Lung (tissue), 13 donors: ENCODE data around the gene POLE. TPM values are rescaled to one million over a fixed set of nuclear protein-coding genes. Genes with fewer than 3 reads are reported as not detected.

Experiments used
- ATAC-seq: fragments of 200-7000 bp; cut with Tn5 transposase; one replicate; pipeline ENCODE4 v1.9.1; 2020; ENCODE audit warnings: moderate number of reproducible peaks; ENCODE audit not compliant: insufficient read depth, low FRiP score
- DNase-seq, 3 donors: peaks; one replicate each; pipeline ENCODE4 v3.0.0-alpha.2; 2013 to 2017
- H3K27ac ChIP-seq, 2 donors: one replicate each; pipeline ENCODE4 v1.5.1; 2013; ENCODE audit warnings: mild to moderate bottlenecking in 2 of 2, moderate library complexity in 2 of 2, control low read depth in 1 of 2, inconsistent platforms in 1 of 2, low read depth in 1 of 2, low read length in 1 of 2
- H3K27me3 ChIP-seq, 3 donors: one replicate each; pipeline ENCODE4 v1.5.1; 2013; ENCODE audit warnings: low read length in 2 of 3; ENCODE audit not compliant: control insufficient read depth in 3 of 3, insufficient read depth in 3 of 3
- H3K36me3 ChIP-seq, 4 donors: one replicate each; pipeline ENCODE4 v1.5.1; 2013; ENCODE audit warnings: low read length in 4 of 4, mild to moderate bottlenecking in 1 of 4, moderate library complexity in 1 of 4; ENCODE audit not compliant: control insufficient read depth in 4 of 4, insufficient read depth in 4 of 4
- H3K4me1 ChIP-seq, 5 donors: one replicate each; pipeline ENCODE4 v1.5.1; 2013; ENCODE audit warnings: low read length in 5 of 5, mild to moderate bottlenecking in 2 of 5, moderate library complexity in 1 of 5; ENCODE audit not compliant: control insufficient read depth in 5 of 5, insufficient read depth in 5 of 5
- H3K4me3 ChIP-seq: one replicate; pipeline ENCODE4 v1.5.1; 2013; ENCODE audit warnings: mild to moderate bottlenecking, control low read depth, moderate library complexity
- H3K9ac ChIP-seq, 2 donors: one replicate each; pipeline ENCODE4 v1.5.1; 2013; ENCODE audit warnings: low read length in 2 of 2, control low read depth in 1 of 2; ENCODE audit not compliant: insufficient read depth in 1 of 2
- H3K9me3 ChIP-seq, 4 donors: one replicate each; pipeline ENCODE4 v1.5.1; 2013; ENCODE audit warnings: low read length in 3 of 4, mild to moderate bottlenecking in 1 of 4, moderate library complexity in 1 of 4; ENCODE audit not compliant: control insufficient read depth in 4 of 4, insufficient read depth in 3 of 4
- CTCF ChIP-seq: IDR thresholded peaks from 2 replicates; pipeline ENCODE4 v1.5.1; 2012; ENCODE audit warnings: mild to moderate bottlenecking; ENCODE audit errors: control extremely low read depth, extremely low read depth
- WGBS, 2 donors: extraction: QIAGEN DNeasy Blood & Tissue Kit; methylation state at CpG; one replicate each; pipeline ENCODE4 v1.1.7; 2013; 5-methylcytosine and 5-hydroxymethylcytosine counted together
- polyA plus RNA-seq, 2 donors: library from polyadenylated mRNA; stranded (reverse); fragments of 200-250 nt; gene quantifications; one replicate each; pipeline ENCODE4 v1.2.1, GENCODE V29; 2013
- small RNA-seq: library from RNA; depleted of rRNA; stranded (forward); fragments of <200 nt; gene quantifications from one replicate; pipeline ENCODE3, GENCODE V24; 2014; ENCODE audit warnings: low replicate concordance
- total RNA-seq, 2 donors: library from RNA; depleted of rRNA in 1 of 2; stranded (reverse); fragments of >200 nt in 1 of 2; gene quantifications; one replicate each; pipeline ENCODE4 v1.2.1, GENCODE V29; 2014 to 2021
- donor health status: control.
- donor health status: control.
- donor health status: Bipolar disorder and iron deficiency.
- donor health status: healthy.
- donor health status: DM: yes; HTN: yes; CAD: no.

The POLE gene
- total and polyA plus RNA-seq, 4 donors: 9.3 to 49.9 (median 25.3) TPM

GRCh38 chr12:132574271-132574996 lies 112.7 kb downstream of the POLE start:
- 96 to 97% methylated on average over 39 of the region's 39 CpGs for WGBS, 2 donors
- ATAC-seq (no peak), DNase-seq (no peak)
- Histone ChIP-seq H3K27me3 (no peaks in the 10 kb centered on the region), H3K27ac (no peak overlapping the region), H3K4me1 (peaks cover 0 to 4% (median 0%) of the 10 kb centered on the region in 5 donors), H3K4me3 (no peak overlapping the region), H3K9me3 (peaks cover 0 to 3% (median 0%) of the 10 kb centered on the region in 4 donors), H3K9ac (no peak overlapping the region), H3K36me3 (peaks cover 3 to 52% (median 26%) of the 10 kb centered on the region in 4 donors)
- TF ChIP-seq CTCF: no peak

Small RNA genes within 50 kb of the gene (small RNA-seq; reads per million reads assigned to genes)
- not detected for gene MIR6763
- not detected for gene RNA5SP379

Other genes with a start within 250 kb of the POLE start
- 10 to 100 TPM; 10.6 to 56.9 TPM for gene FBRSL1, start 197.2 kb downstream of the POLE start, total RNA-seq
- gene FBRSL1, start 197.2 kb downstream of the POLE start, polyA plus RNA-seq: 10 to 100 TPM; 21.0 to 23.5 TPM
- gene LRCOL1, start 76.8 kb downstream of the POLE start, total RNA-seq: 1 to 10 TPM; 1.4 to 1.8 TPM
- gene LRCOL1, start 76.8 kb downstream of the POLE start, polyA plus RNA-seq: 1 to 10 TPM in 1 of 2 donors, under 1 TPM in 1; 0.98 to 1.3 TPM
- 1 to 10 TPM in 1 of 2 donors, under 1 TPM in 1; 0.25 to 3.4 TPM for gene P2RX2, start 68.6 kb downstream of the POLE start, total RNA-seq
- gene P2RX2, start 68.6 kb downstream of the POLE start, polyA plus RNA-seq: 1 to 10 TPM in 1 of 2 donors, under 1 TPM in 1; 0.05 to 1.6 TPM
- gene PXMP2, start 245 bp upstream of the POLE start, total RNA-seq: 10 to 100 TPM; 13.1 to 15.3 TPM
- 10 to 100 TPM in 1 of 2 donors, 1 to 10 TPM in 1; 5.6 to 13.3 TPM for gene PXMP2, start 245 bp upstream of the POLE start, polyA plus RNA-seq
- 10 to 100 TPM; 11.0 to 32.4 TPM for gene PGAM5, start 23.5 kb upstream of the POLE start, total RNA-seq
- gene PGAM5, start 23.5 kb upstream of the POLE start, polyA plus RNA-seq: 10 to 100 TPM; 22.4 to 23.9 TPM
- 10 to 100 TPM; 54.2 to 60.5 TPM for gene ANKLE2, start 74.5 kb upstream of the POLE start, total RNA-seq
- 10 to 100 TPM; 35.9 to 37.7 TPM for gene ANKLE2, start 74.5 kb upstream of the POLE start, polyA plus RNA-seq
- 10 to 100 TPM; 52.7 to 81.1 TPM for gene GOLGA3, start 141.5 kb upstream of the POLE start, total RNA-seq
- 10 to 100 TPM; 17.5 to 18.8 TPM for gene GOLGA3, start 141.5 kb upstream of the POLE start, polyA plus RNA-seq
- 10 to 100 TPM; 44.4 to 59.9 TPM for gene CHFR, start 200.3 kb upstream of the POLE start, total RNA-seq
- gene CHFR, start 200.3 kb upstream of the POLE start, polyA plus RNA-seq: 10 to 100 TPM; 35.1 to 36.3 TPM